Measurements from ENCODE around the gene SLC25A26. TPM values are rescaled to one million over a fixed set of nuclear protein-coding genes. Genes with fewer than 3 reads are reported as not detected.
"Not testable (repeated sequence)": the region's sequence is repeated elsewhere in the genome, so short reads cannot be mapped to it uniquely, and the experiment has no call there.

Gene SLC25A26, protein sequence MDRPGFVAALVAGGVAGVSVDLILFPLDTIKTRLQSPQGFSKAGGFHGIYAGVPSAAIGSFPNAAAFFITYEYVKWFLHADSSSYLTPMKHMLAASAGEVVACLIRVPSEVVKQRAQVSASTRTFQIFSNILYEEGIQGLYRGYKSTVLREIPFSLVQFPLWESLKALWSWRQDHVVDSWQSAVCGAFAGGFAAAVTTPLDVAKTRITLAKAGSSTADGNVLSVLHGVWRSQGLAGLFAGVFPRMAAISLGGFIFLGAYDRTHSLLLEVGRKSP
- 17.5 and 20.8 TPM in 2 replicates for total RNA-seq

DNA sequence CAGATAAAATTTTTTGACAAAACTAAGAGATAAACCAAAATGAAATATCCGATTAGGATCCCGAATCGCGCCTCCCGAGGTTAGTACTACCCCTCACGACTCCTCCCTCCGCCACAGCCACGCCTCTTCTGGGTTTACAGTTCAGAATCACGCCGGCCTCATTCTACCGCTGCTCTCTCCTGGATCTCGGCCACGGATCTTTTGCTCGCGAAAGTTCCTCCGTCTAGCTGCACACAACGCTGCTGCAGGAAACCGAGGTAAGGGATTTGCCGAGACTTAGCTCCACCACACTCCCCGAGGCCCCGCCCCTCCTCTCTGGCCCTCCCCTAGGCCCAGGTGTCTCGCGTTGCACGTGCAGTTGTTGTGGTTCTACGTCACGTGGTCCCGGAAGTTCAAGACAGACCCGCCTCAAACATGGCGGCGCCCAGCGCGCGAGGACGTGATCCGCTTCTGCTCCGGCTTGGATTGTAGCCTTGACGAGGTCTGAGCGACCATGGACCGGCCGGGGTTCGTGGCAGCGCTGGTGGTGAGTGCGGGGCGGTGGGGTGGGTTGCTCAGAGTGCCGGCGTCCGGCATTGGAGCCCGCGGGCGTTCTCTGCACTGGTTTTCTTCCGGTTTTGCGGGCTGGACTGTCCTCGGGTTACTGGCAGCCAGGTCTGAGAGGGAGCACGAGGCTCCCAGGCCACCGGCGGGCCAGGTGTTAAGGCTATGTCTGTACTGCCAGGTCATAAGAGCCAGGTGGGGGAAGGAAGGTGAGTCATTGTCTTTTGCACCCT, at the start of gene SLC25A26:
Gene SLC25A26, plus strand, starts transcription at position 400 of the 776 bp plus-strand sequence. Its CDS starts 94 bp downstream, at position 494.
- DNase-seq = peak; percentile 98

DNA sequence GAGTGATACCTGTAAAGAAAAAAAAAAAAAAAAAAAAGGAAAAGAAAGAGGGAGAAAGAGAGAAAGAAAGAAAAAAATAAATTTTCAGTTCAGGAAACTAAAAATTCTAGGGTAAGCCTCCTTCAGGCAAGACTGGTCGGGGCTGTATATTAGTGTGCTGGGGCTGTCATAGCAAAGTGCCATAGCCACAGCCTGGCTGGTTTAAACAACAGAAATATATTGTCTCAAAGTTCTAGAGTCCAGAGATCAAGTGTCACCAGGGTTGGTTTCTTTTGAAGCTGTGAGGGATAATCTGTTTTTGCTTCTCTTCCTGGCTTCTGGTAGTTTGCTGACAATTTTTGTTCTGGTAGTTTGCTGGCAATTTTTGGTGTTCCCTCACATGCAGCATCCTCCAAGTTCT, 48.4 kb upstream of the SLC25A26 start:
- no peak for DNase-seq

GRCh38 chr3:66177026-66177425, 43.8 kb upstream of the SLC25A26 start:
- no peak for DNase-seq

DNA sequence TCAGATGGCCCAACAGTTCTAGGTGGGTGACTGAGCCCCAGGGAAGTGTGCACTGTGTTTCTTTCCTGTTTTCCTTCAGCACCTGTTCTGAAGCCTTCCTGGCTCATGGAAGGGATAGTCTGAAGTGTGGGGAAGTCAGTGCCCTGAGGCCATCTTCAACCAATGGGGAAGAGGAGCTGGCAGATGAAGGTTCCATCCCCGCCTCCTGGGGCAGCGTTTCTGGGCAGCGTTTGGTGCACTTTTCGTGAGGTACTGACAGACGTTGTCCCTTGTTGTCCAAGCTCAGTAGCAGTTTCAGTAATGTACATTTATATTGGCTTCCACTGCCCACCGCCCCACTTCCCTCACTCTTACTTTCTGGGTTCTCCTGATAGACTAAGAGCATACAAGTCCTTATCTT, 42.6 kb upstream of the SLC25A26 start:
- no peak for DNase-seq

DNA sequence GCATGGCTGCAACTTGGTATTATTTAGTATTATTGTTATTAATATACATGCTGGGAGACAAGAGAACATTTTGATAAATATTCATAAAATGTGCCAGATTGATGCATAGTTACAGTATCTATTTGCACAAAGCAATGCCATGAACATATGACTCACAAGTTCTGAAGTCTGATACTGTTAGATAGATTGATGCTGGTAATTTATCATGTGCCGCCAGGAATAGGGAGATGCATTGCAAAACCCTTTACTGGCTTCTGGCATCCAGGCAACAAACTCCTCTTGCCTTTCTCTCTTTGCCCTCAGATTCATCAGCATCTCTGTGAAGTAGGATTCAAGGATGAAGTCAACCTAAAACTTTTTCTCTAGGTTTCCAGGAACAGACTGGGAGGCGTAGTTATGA, 41.0 kb upstream of the SLC25A26 start:
- no peak for DNase-seq

DNA sequence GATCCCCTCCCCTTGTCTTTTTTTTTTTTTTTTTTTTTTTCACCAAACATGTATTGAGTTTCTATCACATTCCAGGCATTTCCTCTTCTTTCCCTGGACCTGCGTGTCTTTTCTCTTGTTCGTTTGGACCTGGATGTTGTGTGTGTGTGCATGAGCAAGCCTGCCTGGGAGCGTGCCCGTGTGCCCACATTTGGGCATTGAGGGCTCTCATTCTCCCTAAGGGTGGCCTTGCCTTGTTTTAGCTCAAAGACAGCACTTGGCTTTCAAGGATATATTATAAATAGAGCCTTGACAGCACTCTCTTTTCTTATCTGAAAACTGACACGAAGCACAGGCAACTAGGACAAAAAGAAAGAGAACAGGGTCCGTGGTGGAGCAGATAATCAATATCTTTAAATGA, 39.0 kb upstream of the SLC25A26 start:
- DNase-seq = no peak

DNA sequence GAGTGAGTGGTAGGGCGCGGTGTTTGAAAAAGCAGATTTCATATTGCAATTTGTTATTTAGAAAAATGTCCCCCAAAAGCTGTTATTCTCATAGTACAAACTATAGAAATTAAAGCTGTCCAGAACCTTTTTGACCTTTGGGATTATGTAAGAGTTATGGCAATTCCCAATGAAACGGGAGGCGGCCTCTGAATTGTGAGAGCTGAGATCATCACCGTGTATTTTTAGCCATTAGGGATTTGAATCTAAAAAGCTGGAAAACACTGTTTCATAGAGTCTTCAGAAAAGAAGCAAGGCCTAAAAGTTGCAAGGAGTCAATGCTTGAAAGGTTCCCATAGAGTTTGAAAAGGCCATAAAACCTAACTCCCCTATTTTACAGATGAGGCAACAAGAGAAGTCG, 38.6 kb upstream of the SLC25A26 start:
- DNase-seq = no peak

DNA sequence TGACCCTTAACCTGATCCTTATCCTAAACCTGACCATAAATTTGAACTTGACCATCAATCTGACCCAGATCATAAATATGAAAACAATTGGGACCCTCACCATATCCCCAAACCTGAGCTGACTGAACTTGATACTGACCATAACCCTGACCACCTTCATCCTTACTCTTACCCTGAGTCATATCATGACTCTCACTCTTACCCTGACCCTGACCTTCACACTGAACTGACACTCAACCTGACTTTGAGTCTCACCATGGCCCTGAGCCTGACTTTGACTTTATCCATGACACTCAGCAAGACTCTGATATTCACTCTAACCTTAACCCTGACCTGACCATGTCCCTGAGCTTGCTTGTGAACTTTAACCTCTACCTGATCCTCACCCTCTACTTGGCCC, 34.3 kb upstream of the SLC25A26 start:
- no peak for DNase-seq

GRCh38 chr3:66195347-66195783, 25.4 kb upstream of the SLC25A26 start:
- peak; percentile 63 for DNase-seq

DNA sequence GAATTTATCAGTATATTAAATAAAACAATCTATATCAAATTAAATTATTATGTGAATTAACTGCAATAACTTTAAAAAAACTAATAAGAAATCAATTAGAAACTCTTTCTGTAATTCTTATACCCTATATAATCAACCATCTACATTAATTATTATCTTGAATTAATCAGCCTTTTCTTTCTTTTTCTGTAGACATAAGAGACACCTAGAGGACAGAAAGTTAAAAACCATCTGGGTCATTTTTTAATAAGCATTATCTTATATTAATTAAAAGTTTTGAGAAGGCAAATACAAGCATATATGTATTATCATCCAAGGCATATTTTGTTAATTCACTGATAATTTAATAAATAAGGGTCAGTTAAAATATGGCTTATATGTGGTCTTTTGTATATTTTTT, 24.2 kb upstream of the SLC25A26 start:
- DNase-seq = peak; percentile 19

DNA sequence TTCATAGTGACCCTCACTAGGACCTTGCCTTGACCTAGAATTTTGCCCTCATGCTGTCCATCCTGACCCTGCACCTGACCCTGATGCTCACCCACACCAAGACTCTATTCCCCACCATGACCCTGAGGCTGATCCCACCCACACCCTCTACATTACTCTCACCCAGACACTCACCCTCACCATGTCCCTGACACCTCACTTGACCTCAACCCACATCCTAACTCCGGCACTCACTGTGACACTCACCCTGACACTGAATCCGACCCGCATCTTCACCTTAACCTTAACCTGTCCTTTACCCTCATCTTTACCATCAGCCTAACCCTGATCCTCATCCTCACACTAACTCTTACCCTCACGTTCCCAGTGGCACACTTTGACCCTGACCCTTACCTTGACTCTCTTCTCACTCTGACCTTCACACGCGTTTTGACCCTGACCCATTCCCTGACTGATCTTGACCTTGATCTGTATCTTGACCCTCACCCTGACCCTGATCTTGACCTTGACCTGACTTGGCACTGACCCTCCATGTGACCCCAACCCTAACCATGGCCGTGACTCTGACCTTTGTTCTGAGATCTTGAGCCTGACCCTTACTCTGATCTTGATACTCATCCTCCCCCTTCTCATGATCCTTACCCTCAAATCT, 22.2 kb upstream of the SLC25A26 start:
- DNase-seq = no peak

DNA sequence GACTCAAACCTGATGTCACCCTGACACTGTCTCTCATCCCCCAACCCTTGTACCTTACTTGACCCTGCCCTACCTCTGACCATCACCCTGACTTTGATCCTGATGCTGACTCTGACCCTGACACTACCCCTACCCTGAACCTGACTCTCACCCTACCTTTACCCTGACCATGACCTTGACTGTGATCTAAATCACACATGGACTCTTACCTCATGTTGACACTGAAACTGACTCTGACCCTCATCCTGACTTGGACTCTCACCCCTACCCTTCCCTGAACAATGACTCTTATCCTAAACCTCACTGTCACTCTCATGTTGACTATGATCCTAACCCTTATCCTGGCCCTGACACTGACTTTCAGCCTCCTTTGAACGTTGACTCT, 21.7 kb upstream of the SLC25A26 start:
- DNase-seq = no peak

- DNase-seq = no peak
Observed at GRCh38 chr3:66200147-66200546, 20.7 kb upstream of the SLC25A26 start.

DNA sequence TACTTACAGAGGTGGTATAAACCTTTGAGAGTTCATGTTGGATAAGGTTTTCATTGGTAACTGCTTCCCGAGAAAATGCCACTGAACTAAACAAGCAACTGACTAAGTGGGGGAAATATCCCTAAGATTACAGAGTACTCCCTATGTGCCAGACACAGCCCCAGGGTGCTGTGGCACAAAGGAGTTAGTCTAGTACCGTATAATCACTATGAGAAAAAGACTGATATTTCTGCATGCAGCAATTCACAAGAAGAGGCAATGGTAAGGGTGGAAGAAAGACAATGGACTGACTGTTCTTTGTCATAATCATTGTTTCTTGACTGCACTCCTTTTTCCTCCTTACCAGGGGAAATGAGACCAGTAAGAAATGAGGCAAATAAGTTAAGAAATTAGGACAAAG, 20.0 kb upstream of the SLC25A26 start:
- no peak for DNase-seq

- DNase-seq = no peak
Observed at GRCh38 chr3:66203275-66203674, 17.5 kb upstream of the SLC25A26 start.

GRCh38 chr3:66206806-66207205, 14.0 kb upstream of the SLC25A26 start:
- DNase-seq = no peak

DNA sequence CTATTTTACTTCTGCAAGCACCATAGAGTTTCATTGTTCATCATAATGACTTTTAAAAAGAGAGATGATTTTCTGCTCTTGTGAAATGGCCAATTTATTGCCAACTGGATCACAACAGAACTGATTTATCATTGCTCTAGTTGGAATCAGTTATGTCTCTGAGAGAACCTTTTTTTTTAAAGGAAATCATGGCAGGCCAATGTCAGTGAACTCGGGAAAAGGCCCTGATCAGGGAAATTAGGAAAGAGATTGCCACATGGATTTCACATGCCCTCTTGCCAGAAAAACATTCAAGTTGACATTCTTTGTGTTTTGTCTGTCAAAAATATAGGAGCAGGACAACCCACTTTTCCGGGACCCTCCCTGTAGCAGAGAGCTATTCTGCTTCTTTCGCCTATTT, 12.6 kb upstream of the SLC25A26 start:
- DNase-seq = no peak

DNA sequence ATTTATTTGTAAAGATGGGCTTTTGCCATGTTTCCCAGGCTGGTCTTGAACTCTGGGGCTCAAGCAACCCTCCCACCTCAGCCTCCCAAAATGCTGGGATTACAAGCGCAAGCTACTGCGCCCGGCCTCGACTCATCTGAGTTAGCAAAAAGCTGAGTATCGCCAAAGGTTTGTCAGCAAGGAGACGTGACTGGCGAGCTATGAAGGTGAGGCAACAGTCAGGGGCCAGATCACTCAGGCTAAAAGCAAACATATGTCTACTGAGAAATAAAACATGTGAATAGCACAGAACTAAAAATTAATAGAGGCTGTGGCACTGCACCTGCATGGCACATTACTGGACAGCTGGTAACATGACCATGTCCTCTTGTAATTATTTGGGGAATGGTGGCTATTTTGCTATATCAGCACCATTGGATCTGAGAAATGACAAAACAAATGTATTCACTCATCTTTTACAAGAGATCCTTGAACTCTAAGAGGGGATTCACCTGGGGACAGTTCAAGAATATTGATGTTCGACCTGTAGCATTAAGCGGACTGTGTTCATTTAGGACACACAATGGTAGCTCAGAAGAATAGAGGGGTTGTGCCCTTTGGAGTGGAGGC, 10.0 kb upstream of the SLC25A26 start:
- no peak for DNase-seq

GRCh38 chr3:66211779-66212178, 9.0 kb upstream of the SLC25A26 start:
- DNase-seq = no peak

DNA sequence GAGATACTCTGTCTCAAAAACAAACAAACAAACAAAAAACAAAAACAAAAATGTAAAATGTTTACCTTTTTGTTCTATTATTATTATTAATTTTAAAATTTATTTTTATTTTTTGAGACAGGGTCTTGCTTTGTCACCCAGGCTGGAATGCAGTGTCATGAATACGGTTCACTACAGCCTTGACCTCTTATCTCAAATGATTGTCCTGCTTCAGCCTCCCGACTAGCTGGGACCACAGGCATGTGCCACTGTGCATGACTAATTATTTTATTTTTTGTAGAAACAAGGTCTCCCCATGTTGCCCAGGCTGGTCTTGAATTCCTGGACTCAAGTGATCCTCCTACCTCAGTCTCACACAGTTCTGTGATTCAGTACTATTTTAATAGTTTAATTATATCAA, 5.7 kb upstream of the SLC25A26 start:
- DNase-seq = no peak

GRCh38 chr3:66220066-66220465, 735 bp upstream of the SLC25A26 start:
- peak; percentile 4 for DNase-seq

GRCh38 chr3:66224220-66224619, 3.4 kb downstream of the SLC25A26 start:
- DNase-seq = no peak

DNA sequence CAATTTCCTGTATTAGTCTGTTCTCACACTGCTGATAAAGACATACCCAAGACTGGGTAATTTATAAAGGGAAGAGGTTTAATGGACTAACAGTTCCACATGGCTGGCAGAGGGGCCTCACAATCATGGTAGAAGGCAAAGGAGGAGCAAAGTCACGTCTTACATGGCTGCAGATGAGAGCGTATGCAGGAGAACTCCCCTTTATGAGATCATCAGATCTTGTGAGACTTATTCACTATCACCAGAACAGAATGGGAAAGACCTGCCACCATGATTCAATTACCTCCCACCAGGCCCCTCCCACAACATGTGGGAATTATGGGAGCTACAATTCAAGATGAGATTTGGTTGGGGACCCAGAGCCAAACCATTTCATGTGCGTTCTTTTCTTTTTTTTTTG, 5.3 kb downstream of the SLC25A26 start:
- DNase-seq = not testable (repeated sequence)

Measured in dermis blood vessel endothelial cell (primary cell).